Stimulated activated CD4-positive, alpha-beta T cell treated with anti-CD3 and anti-CD28 coated beads, Interleukin-15, amount 100 ng/mL, for 48 hours (primary cell): ENCODE data around the gene MROH7.
"Not testable (repeated sequence)": the region's sequence is repeated elsewhere in the genome, so short reads cannot be mapped to it uniquely, and the experiment has no call there.

Experiments used
- DNase-seq, 2 donors: peaks; one replicate each; pipeline ENCODE4 v3.0.0-alpha.2; 2020; ENCODE audit warnings: low read depth in 2 of 2

The MROH7 gene

DNA sequence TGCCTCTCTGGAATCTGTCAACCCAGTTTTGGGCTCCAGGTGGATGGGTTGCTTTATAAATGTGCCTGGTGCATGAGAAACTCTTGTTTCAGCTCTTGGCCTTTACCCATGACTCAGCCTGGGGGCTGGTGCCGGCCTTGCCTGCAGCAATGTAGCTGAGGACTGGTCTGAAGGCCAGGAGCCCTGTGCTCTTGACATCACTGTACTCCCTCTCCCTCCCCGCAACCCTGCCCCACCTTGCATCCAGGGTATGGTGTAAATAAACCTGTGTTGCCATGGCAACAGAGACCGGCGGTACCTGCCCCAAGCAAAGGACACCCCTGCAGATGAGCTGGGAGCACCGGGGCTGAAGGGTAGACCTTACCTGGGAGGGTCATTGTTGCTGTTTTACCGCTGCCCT lies 31.5 kb upstream of the MROH7 start:
- DNase-seq: no peak

DNA sequence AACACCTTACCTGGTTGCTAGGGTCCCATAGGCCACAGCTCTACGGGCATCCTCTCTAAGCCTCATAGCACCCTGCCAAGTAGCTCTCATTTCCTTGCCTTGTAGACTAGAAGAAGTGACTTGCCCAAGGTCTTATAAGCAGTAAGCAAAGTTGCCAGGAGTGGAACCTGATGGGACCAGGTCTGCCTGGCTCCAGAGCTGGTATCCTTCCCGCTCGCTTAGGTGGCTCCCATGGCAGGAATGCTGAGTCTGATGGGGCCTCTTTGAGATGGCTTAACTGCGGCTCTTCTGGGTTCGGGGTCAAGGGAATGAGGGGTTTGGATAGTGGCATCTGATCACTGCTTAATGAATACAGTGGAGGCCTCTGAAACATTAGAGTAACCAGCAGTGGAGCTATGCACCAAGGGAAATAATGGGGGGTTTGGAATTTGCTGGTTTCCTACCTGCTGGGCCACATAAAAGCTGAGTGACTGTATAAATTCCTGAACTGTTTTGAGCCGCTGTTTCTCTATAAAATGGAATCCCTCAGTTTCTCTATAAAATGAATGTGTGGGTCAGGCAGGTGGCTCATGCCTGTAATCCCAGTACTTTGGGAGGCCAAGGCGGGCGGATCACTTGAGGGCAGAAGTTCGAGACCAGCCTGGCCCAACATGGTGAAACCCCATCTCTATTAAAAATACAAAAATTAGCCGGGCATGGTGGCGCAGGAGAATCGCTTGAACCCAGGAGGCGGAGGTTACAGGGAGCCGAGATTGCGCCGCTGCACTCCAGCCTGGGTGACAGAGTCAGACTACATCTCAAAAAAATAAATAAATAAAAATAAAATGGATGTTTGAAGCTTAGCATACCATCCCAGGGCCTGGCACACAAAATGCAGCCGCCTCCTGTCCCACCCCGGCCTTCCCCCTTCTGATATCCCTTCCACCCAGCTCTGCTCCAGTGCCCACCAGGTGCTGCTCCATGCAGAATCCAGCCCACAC lies 30.7 kb upstream of the MROH7 start:
- no peak for DNase-seq

DNA sequence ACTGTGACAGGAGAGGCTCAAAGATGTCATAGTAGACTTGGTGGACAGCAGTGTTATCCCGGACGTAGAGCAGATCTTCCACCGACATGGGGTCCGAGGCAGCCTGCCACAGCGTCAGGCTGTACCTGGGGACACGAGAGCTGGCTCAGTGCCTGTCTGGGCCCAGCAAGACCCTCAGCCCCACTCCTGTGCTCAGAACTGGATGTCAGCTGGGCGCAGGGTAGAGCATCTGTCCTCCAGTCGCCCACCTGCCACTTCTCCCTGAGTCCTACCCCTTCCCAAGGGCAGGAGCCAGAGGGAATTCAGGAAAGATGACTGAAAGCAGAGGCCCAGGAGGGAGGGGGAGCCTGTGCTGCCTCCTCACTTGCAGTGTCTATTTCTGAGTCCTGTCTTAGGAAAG lies 30.0 kb upstream of the MROH7 start:
- DNase-seq: no peak

DNA sequence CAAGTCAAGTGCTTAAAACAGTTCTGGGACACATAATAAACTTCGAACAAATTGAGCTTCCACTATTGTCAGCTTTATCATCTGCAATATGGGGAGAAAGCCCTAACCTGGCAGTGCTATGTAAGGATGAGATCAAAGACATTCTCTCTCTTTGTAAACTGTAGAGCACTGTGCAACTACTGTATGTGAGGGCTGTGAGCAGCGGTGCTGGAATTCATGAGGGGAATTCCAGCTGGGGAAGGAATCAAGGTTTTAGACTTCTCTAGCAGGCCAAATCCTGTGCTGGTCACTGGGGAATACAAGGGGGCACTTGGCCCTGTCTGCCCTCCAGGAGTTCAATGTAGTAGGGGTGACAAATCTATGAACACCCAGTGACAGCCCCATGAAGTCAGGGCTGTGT lies 27.6 kb upstream of the MROH7 start:
- DNase-seq: no peak

DNA sequence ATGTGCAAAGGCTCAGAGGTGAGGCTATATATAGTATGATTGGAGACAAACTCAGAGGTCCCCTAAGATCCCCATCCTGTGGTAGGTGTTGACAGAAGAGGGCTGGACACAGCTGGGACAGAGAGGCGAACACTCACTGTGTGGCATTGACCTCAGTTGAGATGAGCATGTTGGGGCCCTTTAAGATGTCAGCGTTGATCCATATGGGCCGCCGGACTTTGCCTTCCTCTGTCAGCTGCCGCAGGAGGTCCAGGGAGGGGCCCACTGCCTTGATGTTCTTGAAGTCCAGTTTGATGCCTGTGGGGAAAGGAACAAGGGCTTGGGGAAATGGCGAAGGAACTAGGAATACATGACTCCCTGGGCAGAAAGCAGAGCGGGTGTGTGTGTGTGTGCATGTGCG lies 27.0 kb upstream of the MROH7 start:
- no peak for DNase-seq

DNA sequence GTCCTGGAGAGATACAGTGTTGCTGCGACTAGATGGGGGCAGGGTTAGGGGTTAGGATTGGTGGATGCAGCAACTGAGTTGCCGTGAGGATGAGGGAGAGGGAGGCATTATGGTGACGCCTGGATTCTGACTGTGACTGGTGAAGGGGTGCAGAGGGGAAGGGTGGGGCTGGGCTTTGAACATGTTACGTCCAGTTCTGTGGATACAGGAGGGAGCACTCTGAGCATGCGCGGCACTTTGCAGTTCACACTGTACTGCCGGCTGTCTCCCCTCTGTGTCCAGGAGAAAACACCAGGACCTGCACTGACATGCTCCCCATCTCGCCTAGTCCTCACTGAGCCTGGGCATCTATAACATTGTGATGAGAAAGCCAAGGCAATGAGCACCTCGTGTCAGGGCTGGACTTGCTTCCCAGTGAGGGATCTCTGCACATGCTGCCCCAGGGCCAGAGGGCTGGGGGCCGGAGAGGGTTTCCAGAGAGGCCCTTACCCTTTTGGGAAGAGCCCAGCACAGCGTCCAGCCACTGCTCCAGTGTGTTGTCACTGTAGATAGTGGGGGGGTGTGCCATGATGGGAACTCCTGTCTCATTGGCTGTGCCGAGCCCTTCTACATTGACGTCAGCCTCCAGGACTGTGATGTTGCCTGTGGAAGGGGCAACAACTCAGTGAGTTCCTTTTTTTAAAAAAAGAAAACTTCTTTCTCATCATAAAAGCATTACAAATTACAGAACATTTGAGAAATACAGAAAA lies 25.9 kb upstream of the MROH7 start:
- no peak for DNase-seq

DNA sequence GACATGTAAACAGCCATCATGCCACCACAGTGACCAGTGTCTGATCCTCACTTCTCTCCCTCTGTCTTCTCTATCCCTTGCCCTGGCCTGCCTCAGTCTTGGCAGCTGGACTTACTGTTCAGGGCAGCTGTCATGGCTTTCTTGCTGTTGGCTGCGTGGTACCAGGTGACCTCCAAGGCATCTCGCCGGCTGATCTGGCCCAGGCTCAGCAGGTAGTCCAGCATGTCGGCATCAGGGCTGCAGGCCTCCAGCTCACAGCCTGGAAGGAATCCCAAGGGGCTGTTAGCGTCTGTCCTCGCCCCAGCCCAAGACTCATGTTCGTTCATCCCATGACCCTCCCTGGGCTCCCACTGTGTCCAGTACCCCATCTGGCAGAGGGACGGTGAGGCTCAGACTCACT lies 21.8 kb upstream of the MROH7 start:
- no peak for DNase-seq

DNA sequence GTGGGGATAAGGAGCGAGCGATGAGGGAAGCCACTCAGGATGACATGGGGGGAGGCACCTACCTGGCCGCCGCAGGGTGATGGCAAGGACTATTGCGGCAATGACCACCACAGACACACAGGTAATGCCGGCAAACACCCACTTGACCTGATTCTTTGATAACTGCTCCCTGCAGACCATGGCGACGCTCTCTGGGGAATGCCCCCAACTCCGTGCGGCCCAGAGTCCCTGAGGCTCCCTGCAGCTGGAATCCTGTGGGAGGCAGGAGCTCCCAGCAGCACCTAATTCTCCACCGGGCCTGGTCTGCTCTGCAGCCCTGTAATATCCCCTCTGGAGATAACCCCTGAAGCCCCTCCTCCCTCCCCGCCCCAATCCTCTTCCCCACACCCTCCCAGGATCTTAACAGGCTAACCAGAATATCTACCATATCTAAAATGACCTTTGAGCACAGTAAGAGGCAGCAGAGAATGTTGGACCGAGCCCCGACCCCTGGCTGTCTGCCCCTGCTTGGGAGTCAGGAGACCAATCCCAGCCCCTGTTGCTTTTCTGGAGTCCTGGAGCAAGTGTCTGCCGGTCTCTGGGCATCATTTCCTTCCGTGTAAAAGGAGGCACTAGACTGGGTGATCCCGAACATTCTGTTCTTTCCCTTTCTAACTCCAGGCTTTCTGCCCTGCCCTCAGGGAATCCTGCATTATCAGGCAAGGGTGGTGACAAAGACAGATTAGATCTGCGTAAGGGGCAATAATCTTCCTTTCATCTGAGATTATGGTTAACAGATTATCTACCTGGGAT lies 18.2 kb upstream of the MROH7 start, which contains the start of gene FAM151A:
TSS of gene FAM151A (minus strand) at position 310 of the 792 bp plus-strand sequence. CDS start at position 180, 130 bp downstream.
- DNase-seq: no peak

DNA sequence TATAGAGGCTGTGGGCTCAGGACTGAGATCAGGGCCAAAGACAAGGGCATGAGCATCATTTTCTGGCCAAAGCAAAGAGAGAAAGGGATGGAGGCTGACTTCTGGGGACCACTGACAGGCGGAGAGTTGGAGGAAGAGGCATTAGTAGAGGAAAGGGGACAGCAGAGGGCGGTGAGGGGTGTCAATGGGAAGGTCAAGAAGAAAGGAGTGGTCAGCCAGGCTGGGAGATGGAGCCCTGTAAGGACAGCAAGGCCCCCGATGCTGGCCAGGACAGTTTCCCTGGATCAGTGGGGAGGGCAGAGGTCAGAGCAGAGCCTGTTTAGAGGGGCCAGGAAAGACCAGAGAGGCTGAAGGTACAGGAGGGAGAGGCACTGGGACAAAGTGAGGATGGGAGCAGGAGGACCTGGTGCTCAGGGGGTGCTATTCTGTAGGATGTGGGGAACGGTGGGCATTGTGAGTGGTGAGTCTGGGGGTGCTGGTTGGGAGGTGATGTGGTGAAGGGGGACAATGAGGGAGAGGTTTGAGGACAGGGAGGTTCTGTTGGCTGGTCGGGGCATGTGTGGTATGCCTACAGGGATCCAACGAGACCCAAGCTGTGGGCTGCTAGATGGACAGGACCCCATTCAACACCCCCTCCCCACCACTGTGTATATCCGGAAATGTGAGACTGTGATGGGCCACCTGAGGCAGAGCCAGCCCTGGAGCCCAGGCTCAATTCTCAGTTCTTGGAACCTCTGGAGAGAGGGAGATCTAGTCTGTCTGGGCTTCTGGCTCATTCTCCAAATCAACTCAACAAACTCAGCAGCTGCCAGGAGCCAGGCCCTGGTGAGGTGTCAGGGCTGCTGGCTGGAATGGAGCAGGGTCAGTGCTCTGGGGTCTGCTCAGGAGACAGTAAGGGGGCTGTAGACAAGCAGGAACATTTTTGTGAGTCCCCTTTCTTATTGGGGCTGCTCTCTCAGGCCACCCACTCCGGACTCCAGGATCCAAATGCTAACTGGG lies 16.8 kb upstream of the MROH7 start:
- no peak for DNase-seq

DNA sequence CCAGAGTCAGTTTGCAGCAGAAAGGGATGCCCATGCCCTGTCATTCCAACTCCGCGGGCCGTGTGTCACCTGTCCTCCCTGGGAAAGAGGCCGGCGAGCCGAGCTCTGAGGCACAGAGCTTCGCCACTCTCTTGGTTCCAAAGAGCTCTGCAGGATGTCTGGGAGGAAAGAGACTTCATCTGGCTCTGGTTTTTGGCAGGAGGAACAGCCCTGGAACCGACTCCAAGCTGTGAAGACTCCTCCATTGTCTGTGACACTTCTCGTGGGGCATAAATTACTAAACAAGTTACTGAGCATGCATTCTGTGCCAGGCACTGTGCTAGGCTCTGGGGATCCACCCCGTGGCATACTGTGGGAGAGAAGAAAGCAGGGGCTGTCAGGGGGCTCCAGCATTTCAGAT lies 14.4 kb upstream of the MROH7 start:
- DNase-seq: no peak

DNA sequence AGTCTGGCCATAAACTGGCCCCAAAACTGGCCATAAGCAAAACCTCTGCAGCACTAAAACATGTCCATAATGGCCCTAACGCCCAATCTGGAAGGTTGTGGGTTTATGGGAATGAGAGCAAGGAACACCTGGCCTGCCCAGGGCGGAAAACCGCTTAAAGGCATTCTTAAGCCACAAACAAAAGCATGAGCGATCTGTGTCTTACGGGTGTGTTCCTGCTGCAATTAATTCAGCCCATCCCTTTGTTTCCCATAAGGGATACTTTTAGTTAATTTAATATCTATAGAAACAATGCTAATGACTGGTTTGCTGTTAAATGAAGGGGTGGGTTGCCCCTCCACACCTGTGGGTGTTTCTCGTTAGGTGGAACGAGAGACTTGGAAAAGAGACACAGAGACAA lies 5.8 kb upstream of the MROH7 start:
- not testable (repeated sequence) for DNase-seq

DNA sequence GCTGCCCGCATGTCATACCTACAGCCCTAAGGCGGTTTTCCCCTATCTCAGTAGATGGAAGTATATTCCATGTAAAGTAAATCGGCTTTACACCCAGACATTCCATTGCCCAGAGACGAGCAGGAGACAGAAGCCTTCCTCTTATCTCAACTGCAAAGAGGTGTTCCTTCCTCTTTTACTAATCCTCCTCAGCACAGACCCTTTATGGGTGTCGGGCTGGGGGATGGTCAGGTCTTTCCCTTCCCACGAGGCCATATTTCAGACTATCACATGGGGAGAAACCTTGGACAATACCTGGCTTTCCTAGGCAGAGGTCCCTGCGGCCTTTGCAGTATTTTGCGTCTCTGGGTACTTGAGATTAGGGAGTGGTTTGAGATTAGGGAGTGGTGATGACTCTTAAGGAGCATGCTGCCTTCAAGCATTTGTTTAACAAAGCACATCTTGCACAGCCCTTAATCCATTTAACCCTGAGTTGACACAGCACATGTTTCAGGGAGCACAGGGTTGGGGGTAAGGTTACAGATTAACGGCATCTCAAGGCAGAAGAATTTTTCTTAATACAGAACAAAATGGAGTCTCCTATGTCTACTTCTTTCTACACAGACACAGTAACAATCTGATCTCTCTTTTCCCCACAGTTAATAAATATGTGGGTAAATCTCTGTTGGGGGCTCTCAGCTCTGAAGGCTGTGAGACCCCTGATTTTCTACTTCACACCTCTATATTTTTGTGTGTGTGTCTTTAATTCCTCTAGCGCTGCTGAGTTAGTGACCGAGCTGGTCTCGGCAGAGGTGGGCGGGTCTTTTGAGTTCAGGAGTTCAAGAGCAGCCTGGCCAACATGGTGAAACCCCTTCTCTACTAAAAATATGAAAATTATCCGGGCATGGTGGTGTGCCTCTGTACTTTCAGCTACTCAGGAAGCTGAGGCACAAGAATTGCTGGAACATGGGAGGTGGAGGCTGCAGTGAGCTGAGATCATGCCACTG lies 4.8 kb upstream of the MROH7 start:
- DNase-seq: not testable (repeated sequence)

DNA sequence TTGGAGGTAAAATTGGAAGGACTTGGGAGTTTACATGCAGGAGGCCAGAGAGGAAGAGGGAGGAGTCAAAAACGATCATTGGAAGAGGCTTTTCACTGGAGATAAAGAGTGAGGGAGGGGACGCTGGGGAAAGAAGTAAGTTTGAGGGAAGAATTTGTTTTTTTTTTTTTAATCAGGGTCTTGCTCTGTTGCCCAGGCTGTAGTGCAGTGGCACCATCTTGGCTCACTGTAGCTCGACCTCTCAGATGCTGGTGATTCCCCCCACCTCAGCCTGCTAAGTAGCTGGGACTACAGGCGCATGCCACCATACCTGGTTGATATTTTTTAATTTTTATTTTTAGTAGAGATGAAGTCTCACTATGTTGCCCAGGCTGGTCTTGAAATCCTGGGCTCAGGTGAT lies 1.2 kb upstream of the MROH7 start:
- DNase-seq: no peak

DNA sequence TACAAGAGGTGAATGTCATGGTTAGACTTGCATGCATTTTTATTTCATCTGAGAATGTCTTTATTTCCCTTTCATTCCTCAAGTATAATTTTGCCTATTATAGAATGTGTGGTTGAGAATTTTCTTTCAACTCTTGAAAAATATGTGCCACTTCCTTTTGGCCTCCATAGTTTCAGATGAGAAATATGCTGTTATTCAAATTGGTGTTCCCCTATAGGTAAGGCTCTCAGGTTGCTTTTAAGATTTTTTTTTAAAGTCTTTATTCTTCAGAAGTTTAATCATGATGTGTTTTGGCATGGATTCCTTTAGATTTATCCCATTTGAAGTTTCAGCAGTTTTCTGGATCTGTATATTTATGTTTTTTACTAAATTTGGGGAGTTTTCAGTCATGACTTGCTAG lies 2.1 kb downstream of the MROH7 start:
- no peak for DNase-seq

DNA sequence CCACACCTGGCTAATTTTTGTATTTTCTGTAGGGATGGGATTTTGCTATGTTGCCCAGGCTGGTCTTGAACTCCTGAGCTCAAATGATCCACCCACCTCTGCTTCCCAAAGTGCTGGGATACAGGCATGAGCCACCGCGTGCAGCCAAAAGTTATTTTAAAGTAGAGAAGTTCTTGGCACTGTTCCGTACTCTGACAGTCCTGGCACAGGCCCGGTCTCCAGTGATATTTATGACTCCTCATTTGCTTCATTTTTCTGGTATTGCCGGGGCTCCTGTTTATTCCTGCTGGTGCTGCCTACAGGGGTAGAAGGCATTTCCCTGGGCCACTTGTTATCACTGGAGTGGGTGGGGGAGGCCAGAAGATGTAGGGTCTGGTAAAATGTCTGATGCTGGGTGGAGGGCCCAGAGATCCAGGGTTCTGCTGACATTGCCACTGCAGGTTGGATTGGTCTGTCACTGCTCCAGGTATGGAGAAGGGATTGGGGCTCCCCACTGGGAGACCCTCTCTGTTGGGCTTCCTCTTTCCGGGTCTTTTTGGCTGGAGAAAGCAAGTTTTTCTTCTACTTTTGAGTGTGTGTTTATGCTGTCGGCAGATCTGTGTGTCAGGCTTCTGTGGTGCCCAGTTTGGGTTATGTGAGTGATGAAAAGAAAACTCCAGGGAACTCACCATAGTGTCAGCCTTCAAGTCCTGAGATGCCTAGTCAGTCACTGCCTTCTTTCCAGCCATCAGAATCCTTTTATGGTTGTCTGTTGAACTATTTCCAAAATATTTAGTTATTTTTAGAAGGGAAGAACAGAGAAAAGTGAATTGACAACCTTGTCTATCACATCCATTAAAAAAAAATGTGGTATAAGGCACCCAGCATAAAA lies 4.5 kb downstream of the MROH7 start:
- no peak for DNase-seq

DNA sequence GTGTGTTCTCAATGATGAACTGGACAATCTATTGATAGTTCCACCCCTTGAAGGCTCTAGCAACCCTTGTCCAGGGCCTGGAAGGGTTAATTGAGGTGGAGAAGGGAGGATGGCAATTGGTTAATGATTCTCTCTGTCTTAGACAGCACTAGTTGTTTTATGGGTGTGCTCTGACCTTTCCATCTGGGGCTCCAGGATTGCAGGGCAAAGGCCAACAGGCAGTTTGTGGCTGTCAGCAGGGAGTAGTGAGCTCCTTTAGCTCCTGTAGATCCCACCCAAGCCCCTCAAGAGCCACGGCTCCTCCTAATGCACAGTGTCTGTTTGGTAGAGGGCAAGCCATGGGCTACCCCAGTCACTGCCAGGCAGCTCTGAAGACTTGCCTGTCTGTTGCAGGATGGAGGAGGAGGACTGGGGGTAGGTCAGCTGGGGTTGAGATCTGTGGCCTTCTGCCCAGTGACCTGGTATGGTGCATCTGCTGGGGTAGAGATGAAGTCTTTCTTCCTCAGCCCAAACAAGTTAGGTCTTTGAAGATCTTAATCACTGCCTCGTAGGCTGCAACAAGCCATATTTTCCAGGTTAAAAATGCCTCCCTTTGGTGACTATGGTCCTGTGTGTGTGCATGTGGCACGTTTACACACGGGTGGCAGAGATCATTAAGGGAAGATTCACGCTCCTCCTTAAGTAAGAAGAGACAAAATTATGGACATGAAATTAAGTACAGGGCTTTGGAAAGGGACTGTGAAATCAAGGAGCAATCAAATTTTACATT lies 7.7 kb downstream of the MROH7 start:
- no peak for DNase-seq

DNA sequence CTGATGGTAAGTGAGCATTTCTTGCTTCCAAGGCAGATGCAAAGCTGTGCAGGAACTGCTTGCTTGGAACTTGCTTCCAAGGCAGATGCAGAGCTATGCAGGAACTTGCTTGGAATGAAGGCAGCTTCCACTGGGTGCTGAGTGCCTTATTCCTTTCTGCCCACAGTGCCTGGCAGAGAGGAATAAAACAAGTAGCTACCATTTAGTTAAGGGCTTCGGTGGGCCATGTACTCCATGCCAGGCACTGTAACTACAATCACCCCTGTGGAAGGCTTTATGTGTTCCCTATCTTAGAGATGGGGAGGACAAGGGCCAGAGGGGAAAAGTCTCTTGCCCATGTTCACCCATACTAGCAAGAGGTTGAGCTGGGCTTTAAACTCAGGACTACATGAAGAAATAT lies 8.3 kb downstream of the MROH7 start:
- DNase-seq: no peak

DNA sequence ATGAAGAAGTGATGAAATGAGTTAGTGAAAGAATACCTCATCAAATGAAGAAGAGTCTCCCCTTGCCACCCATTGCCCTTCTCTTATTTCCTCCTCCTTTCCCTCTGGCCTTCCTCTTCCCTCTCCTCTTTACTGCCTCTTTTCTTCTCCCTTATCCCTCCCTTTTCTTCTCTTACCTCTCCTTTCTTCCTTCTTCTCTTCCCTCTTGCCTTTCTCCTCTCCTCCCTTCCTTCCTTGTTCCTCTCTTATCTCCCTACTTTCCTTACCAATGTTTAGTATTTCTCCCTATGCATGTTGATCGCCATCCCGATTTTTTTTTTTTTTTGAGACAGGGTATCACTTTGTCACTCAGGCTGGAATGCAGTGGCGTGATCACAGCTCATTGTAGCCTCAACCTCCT lies 8.8 kb downstream of the MROH7 start:
- no peak for DNase-seq
